22Rv1 (cell line): ENCODE measurements around the gene IQSEC3.
"Not testable (repeated sequence)": the region's sequence is repeated elsewhere in the genome, so short reads cannot be mapped to it uniquely, and the experiment has no call there.

Source experiments
- H3K27ac ChIP-seq: fragments of 450-650 bp; 2 replicates; pipeline ENCODE4 v1.5.1; 2017
- CTCF ChIP-seq: fragments of 450-650 bp; IDR thresholded peaks from 2 replicates; pipeline ENCODE4 v1.5.1; 2017; ENCODE audit warnings: mild to moderate bottlenecking
- ZFX ChIP-seq: fragments of 450-650 bp; IDR thresholded peaks from 2 replicates; pipeline ENCODE4 v1.6.1; 2017; ENCODE audit warnings: antibody characterized with exemption, borderline replicate concordance

Gene IQSEC3

GRCh38 chr12:128079-128478 lies 61.5 kb downstream of the IQSEC3 start:
- H3K27ac ChIP-seq = no peak overlapping the region
- TF ChIP-seq ZFX = no peak
- no peak for TF ChIP-seq CTCF

GRCh38 chr12:129001-129400 lies 62.4 kb downstream of the IQSEC3 start:
- H3K27ac ChIP-seq = no peak overlapping the region
- TF ChIP-seq CTCF = no peak
- TF ChIP-seq ZFX = no peak

- TF ChIP-seq ZFX (no peak), CTCF (no peak)
- H3K27ac ChIP-seq = no peak overlapping the region
Measured at GRCh38 chr12:130519-130918, 64.0 kb downstream of the IQSEC3 start.

DNA sequence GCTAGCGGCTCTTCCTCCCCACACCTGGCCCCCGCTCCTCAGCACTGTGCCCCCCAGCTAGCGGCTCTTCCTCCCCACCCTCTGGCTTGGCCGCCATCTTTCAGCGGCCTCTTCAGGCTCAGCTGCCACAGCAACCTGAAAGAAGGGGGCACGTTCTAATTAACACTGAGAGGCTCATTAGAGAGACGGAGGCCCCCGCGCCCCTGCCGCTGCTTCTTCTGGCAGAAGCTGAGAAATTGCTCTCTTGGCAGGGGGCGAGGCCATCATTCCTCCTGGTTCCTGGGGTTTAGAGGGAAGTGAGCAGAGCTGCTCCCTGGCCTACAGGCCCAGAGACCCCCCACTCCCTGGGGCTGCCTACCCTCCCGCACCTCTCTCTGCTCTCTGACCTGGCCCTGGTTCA lies 64.4 kb downstream of the IQSEC3 start:
- no peak for TF ChIP-seq ZFX
- no peak for TF ChIP-seq CTCF
- H3K27ac ChIP-seq = no peak overlapping the region

- TF ChIP-seq ZFX (no peak), CTCF (no peak)
- H3K27ac ChIP-seq = no peak overlapping the region
Measured at GRCh38 chr12:131732-132495, 65.3 kb downstream of the IQSEC3 start.

DNA sequence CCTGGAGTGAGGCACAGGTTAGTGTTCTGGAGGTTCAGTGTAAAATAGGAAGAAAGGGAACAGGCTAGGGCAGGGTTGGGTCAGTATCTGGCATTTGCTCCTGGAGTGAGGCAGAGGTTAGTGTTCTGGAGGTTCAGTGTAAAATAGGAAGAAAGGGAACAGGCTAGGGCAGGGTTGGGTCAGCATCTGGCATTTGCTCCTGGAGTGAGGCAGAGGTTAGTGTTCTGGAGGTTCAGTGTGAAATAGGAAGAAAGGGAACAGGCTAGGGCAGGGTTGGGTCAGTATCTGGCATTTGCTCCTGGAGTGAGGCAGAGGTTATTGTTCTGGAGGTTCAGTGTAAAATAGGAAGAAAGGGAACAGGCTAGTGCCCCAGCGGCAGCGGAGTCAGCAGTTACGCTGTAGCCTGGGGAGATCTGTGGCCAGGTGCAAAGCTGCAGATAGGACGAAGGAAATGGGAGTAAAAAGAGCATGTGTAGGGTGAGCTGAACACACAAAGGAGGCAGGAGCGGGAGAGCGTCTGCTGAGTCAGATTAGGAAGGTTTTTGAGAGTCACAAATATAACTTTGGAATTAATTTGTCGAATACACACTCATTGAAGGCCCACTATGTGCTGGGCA lies 67.2 kb downstream of the IQSEC3 start:
- not testable (repeated sequence) for H3K27ac ChIP-seq

DNA sequence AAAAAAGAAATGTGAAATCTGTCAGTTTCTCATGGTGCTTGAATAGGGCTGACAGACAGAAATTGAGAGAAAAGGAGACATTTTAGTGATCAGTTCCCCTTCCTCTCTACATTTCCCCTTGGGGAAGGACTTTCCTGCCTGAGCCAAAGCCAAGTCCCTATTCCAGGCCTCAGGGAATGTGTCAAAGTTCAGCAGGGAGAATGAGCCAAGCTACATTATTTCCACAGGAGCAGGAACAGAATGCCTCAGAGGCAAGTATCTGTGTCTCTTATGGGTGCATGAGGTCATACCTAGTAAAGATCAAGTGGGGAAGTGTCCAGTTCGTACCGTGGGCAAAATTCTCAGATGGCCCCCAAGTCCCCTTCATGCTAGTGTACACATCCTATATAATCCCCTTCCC lies 68.6 kb downstream of the IQSEC3 start:
- TF ChIP-seq ZFX = no peak
- TF ChIP-seq CTCF = no peak
- no peak overlapping the region for H3K27ac ChIP-seq
